ENCODE data around the gene DSCAML1. TPM values are rescaled to one million over a fixed set of nuclear protein-coding genes. Genes with fewer than 3 reads are reported as not detected.

Gene DSCAML1
- total RNA-seq, 1 donor from 2014 or later = 0.16 TPM

- Histone ChIP-seq H3K4me2 (ENCODE audit: low read length) (no peak overlapping the region), H3K9ac (ENCODE audit: low read length) (no peak overlapping the region), H3K4me3 (ENCODE audit: insufficient read depth, low read depth, low read length) (no peak overlapping the region), H3K9me3 (ENCODE audit: insufficient read depth, low read depth, low read length) (no peaks in the 10 kb centered on the region), H3K36me3 (ENCODE audit: insufficient read depth, low read length) (no peaks in the 10 kb centered on the region), H3K27ac (ENCODE audit: low read depth, low read length) (no peak overlapping the region), H2AFZ (ENCODE audit: low read depth, low read length) (no peak overlapping the region), H4K20me1 (ENCODE audit: insufficient read depth, low read length) (no peaks in the 10 kb centered on the region), H3K27me3 (ENCODE audit: insufficient read depth, low read length) (peaks cover 2% of the 10 kb centered on the region), H3K4me1 (ENCODE audit: insufficient read depth, low read length) (peaks cover 23% of the 10 kb centered on the region), H3K79me2 (ENCODE audit: insufficient read depth, low read length) (no peaks in the 10 kb centered on the region)
- H3K9me3 Mint-ChIP-seq (ENCODE audit: unreplicated experiment) = no peaks in the 10 kb centered on the region
- H3K27me3 Mint-ChIP-seq (ENCODE audit: low read depth, unreplicated experiment) = peaks cover 30% of the 10 kb centered on the region
- no peaks in the 10 kb centered on the region for H3K36me3 Mint-ChIP-seq (ENCODE audit: low read depth, unreplicated experiment)
- no peak for TF ChIP-seq EZH2 (IDR thresholded peaks at IDR 0.05; ENCODE audit: insufficient read depth, low read length)
- TF ChIP-seq CTCF (IDR thresholded peaks at IDR 0.05; ENCODE audit: insufficient read depth, low read depth, low read length) = no peak
- no peak overlapping the region for H3K4me3 Mint-ChIP-seq (ENCODE audit: unreplicated experiment)
- FAIRE-seq (no peak), DNase-seq (ENCODE audit: low read depth) (no peak)
- no peak overlapping the region for H3K27ac Mint-ChIP-seq (ENCODE audit: unreplicated experiment)
- H3K4me1 Mint-ChIP-seq (ENCODE audit: low read depth, unreplicated experiment) = peaks cover 20% of the 10 kb centered on the region
These were observed 29.8 kb upstream of the DSCAML1 start for GRCh38 chr11:117826832-117827231.

GRCh38 chr11:117826190-117826570, 29.2 kb upstream of the DSCAML1 start:
- DNase-seq (ENCODE audit: low read depth) (no peak), FAIRE-seq (no peak)
- no peaks in the 10 kb centered on the region for H3K9me3 ChIP-seq (ENCODE audit: insufficient read depth, low read depth, low read length)
- H3K27me3 ChIP-seq (ENCODE audit: insufficient read depth, low read length) = peaks cover 2% of the 10 kb centered on the region
- Mint-ChIP-seq H3K9me3 (ENCODE audit: unreplicated experiment) (no peaks in the 10 kb centered on the region), H3K36me3 (ENCODE audit: low read depth, unreplicated experiment) (no peaks in the 10 kb centered on the region), H3K4me3 (ENCODE audit: unreplicated experiment) (no peak overlapping the region), H3K27ac (ENCODE audit: unreplicated experiment) (no peak overlapping the region), H3K27me3 (ENCODE audit: low read depth, unreplicated experiment) (peaks cover 23% of the 10 kb centered on the region), H3K4me1 (ENCODE audit: low read depth, unreplicated experiment) (peaks cover 20% of the 10 kb centered on the region)
- no peak overlapping the region for H3K4me2 ChIP-seq (ENCODE audit: low read length)
- H3K4me3 ChIP-seq (ENCODE audit: insufficient read depth, low read depth, low read length) = no peak overlapping the region
- H3K9ac ChIP-seq (ENCODE audit: low read length) = no peak overlapping the region
- H3K36me3 ChIP-seq (ENCODE audit: insufficient read depth, low read length) = no peaks in the 10 kb centered on the region
- H2AFZ ChIP-seq (ENCODE audit: low read depth, low read length) = no peak overlapping the region
- H3K4me1 ChIP-seq (ENCODE audit: insufficient read depth, low read length) = peaks cover 23% of the 10 kb centered on the region
- no peaks in the 10 kb centered on the region for H4K20me1 ChIP-seq (ENCODE audit: insufficient read depth, low read length)
- H3K27ac ChIP-seq (ENCODE audit: low read depth, low read length) = no peak overlapping the region
- TF ChIP-seq CTCF (IDR thresholded peaks at IDR 0.05; ENCODE audit: insufficient read depth, low read depth, low read length) = no peak
- TF ChIP-seq EZH2 (IDR thresholded peaks at IDR 0.05; ENCODE audit: insufficient read depth, low read length) = no peak
- H3K79me2 ChIP-seq (ENCODE audit: insufficient read depth, low read length) = no peaks in the 10 kb centered on the region

GRCh38 chr11:117825538-117826189, 28.6 kb upstream of the DSCAML1 start:
- no peaks in the 10 kb centered on the region for H3K9me3 Mint-ChIP-seq (ENCODE audit: unreplicated experiment)
- Histone ChIP-seq H4K20me1 (ENCODE audit: insufficient read depth, low read length) (no peaks in the 10 kb centered on the region), H3K27ac (ENCODE audit: low read depth, low read length) (no peak overlapping the region), H3K9ac (ENCODE audit: low read length) (no peak overlapping the region), H3K36me3 (ENCODE audit: insufficient read depth, low read length) (no peaks in the 10 kb centered on the region), H3K4me2 (ENCODE audit: low read length) (no peak overlapping the region), H3K4me3 (ENCODE audit: insufficient read depth, low read depth, low read length) (no peak overlapping the region), H3K27me3 (ENCODE audit: insufficient read depth, low read length) (peaks cover 2% of the 10 kb centered on the region), H3K4me1 (ENCODE audit: insufficient read depth, low read length) (peaks cover 23% of the 10 kb centered on the region), H3K79me2 (ENCODE audit: insufficient read depth, low read length) (no peaks in the 10 kb centered on the region), H2AFZ (ENCODE audit: low read depth, low read length) (no peak overlapping the region), H3K9me3 (ENCODE audit: insufficient read depth, low read depth, low read length) (no peaks in the 10 kb centered on the region)
- peaks cover 19% of the 10 kb centered on the region for H3K4me1 Mint-ChIP-seq (ENCODE audit: low read depth, unreplicated experiment)
- no peak overlapping the region for H3K27ac Mint-ChIP-seq (ENCODE audit: unreplicated experiment)
- FAIRE-seq (no peak), DNase-seq (ENCODE audit: low read depth) (no peak)
- no peaks in the 10 kb centered on the region for H3K36me3 Mint-ChIP-seq (ENCODE audit: low read depth, unreplicated experiment)
- peaks cover 19% of the 10 kb centered on the region for H3K27me3 Mint-ChIP-seq (ENCODE audit: low read depth, unreplicated experiment)
- TF ChIP-seq CTCF (IDR thresholded peaks at IDR 0.05; ENCODE audit: insufficient read depth, low read depth, low read length) = no peak
- no peak for TF ChIP-seq EZH2 (IDR thresholded peaks at IDR 0.05; ENCODE audit: insufficient read depth, low read length)
- no peak overlapping the region for H3K4me3 Mint-ChIP-seq (ENCODE audit: unreplicated experiment)
